C4-2B (cell line): Measurements from ENCODE around the gene PRSS27.
A peak's percentile ranks its signal among the peaks of the same experiment; 100 is the strongest.

ENCODE experiments used
- H3K27ac ChIP-seq: fragments of 450-650 bp; 2 replicates; pipeline ENCODE4 v1.5.1; 2017
- CTCF ChIP-seq: fragments of 450-650 bp; conservative IDR thresholded peaks from 2 replicates; pipeline ENCODE4 v1.5.1; 2017; ENCODE audit warnings: mild to moderate bottlenecking
- ZFX ChIP-seq: fragments of 450-650 bp; IDR thresholded peaks from 2 replicates; pipeline ENCODE4 v1.6.1; 2017

The PRSS27 gene

DNA sequence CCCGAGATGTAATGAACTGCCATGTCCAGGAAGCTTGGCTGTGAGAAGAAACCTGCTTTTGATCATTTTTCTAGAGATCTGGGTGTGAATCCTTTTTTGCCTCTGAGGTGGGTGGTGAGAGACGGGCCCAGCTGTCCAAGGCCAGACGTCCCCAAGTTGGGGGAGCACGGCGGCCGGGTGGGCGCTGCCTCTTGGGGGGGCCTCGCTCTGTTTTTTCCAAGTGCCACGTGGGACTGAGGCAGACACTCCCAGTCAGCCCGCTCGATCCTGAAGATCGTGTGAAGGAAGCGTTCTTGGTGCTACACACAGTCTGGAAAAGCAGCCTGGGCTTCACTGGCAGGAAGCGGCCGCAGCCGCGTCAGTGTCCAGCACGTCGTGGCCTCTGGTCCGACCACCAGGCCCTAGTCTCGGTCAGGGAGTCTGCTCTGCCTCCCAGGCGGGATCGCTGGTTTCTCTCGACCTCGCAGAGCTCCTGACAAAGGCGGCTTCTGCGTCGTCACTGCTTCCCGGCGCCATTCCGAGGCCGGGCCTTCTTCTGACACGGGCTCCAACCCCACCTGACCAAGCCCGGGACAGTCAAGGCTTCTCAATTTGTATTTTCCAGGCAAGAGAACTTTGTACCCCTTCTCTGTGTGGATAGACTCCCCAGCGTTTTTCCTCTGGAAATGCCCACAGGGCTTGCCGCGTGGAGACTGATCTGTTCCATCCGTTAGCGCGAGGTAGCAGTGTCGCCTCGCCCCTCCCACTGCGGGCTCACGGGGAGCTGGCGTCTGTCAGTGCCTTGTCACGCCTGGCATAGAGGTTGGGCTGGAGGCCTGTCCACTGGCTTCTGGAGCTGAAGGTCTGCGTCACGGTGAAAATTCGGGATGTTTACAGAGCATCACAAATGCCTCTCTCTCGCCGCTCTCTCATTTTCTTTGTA lies 12.4 kb downstream of the PRSS27 start:
- TF ChIP-seq ZFX (no peak), CTCF (no peak)
- no peak overlapping the region for H3K27ac ChIP-seq

- no peak for TF ChIP-seq ZFX
- TF ChIP-seq CTCF = no peak
Observed at GRCh38 chr16:2706611-2707311, 13.3 kb downstream of the PRSS27 start.

GRCh38 chr16:2706085-2706484 lies 13.9 kb downstream of the PRSS27 start:
- TF ChIP-seq ZFX = no peak
- no peak for TF ChIP-seq CTCF

More at GRCh38 chr16:2706611-2707311, 13.3 kb downstream of the PRSS27 start:
- H3K27ac ChIP-seq = no peak overlapping the region

GRCh38 chr16:2705351-2705750 lies 14.7 kb downstream of the PRSS27 start:
- TF ChIP-seq ZFX (no peak), CTCF (no peak)
- H3K27ac ChIP-seq = no peak overlapping the region

More at GRCh38 chr16:2706085-2706484, 13.9 kb downstream of the PRSS27 start:
- no peak overlapping the region for H3K27ac ChIP-seq

DNA sequence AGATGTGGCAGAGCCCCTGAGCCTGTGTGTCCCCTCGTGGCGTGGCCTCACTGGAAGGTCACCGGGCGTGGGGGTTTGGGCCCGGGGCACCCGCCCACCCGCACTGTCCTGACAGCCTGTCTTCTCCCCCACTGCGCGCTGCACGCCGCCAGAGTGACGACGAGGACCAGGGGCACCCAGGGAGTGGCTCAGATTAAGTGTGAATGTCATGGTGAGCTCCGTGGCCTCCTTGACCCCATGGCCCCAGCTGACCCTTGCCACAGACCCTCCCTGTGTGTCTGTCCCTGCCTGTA lies 15.1 kb downstream of the PRSS27 start:
- TF ChIP-seq ZFX (no peak), CTCF (no peak)

GRCh38 chr16:2704166-2704982 lies 15.7 kb downstream of the PRSS27 start:
- H3K27ac ChIP-seq = peak overlapping the region; percentile 70
- TF ChIP-seq ZFX (no peak), CTCF (no peak)

More for the DNA sequence above, 15.1 kb downstream of the PRSS27 start:
- no peak overlapping the region; the same call in 1 of the 2 replicates for H3K27ac ChIP-seq
